DOHH2 (cell line): Measurements from ENCODE around the gene DPH6.

ENCODE experiments used
- H3F3A ChIP-seq: fragments of 200-600 bp; sonication (generic), shearing (Covaris generic); 2 replicates; pipeline ENCODE4 v1.6.0; 2016; ENCODE audit warnings: antibody characterized with exemption, mild to moderate bottlenecking; ENCODE audit not compliant: control insufficient read depth, insufficient read depth
- H3K27ac ChIP-seq: fragments of 200-600 bp; sonication (generic); 2 replicates; pipeline ENCODE4 v1.5.1; 2014; ENCODE audit warnings: low read depth, mild to moderate bottlenecking, low read length, moderate library complexity
- H3K27me3 ChIP-seq: fragments of 200-600 bp; sonication (generic); 2 replicates; pipeline ENCODE4 v1.6.1; 2014; ENCODE audit warnings: mild to moderate bottlenecking, low read length, mixed read lengths; ENCODE audit not compliant: control insufficient read depth
- H3K36me3 ChIP-seq: fragments of 200-600 bp; sonication (generic); 2 replicates; pipeline ENCODE4 v1.6.1; 2014; ENCODE audit warnings: mild to moderate bottlenecking, low read length, moderate library complexity, mixed read lengths; ENCODE audit not compliant: control insufficient read depth
- H3K4me1 ChIP-seq: fragments of 200-600 bp; sonication (generic); 2 replicates; pipeline ENCODE4 v1.6.1; 2014; ENCODE audit warnings: mild to moderate bottlenecking, low read length, mixed read lengths; ENCODE audit not compliant: control insufficient read depth
- H3K4me2 ChIP-seq: fragments of 200-600 bp; sonication (generic); 2 replicates; pipeline ENCODE4 v1.6.0; 2014; ENCODE audit warnings: mild to moderate bottlenecking, low read length, moderate library complexity
- H3K4me3 ChIP-seq: fragments of 200-600 bp; sonication (generic); 2 replicates; pipeline ENCODE4 v1.5.1; 2014; ENCODE audit warnings: mild to moderate bottlenecking, low read length, mixed read lengths
- H3K79me2 ChIP-seq: fragments of 200-600 bp; sonication (generic); 2 replicates; pipeline ENCODE4 v1.6.1; 2014; ENCODE audit warnings: mild to moderate bottlenecking, low read length, mixed read lengths; ENCODE audit not compliant: control insufficient read depth
- H3K9me2 ChIP-seq: fragments of 200-600 bp; sonication (generic); replicated peaks from 2 replicates; pipeline ENCODE4 v1.6.1; 2014; ENCODE audit warnings: mild to moderate bottlenecking, low read length, mixed read lengths; ENCODE audit not compliant: control insufficient read depth
- H3K9me3 ChIP-seq: fragments of 200-600 bp; sonication (generic); 2 replicates; pipeline ENCODE4 v1.6.1; 2014; ENCODE audit warnings: antibody characterized with exemption, low read length, mixed read lengths; ENCODE audit not compliant: control insufficient read depth, insufficient read depth
- H4K20me1 ChIP-seq: fragments of 200-600 bp; sonication (generic); 2 replicates; pipeline ENCODE4 v1.6.0; 2014; ENCODE audit warnings: low read depth, mild to moderate bottlenecking, antibody characterized with exemption, low read length, moderate library complexity; ENCODE audit not compliant: control insufficient read depth, insufficient read depth
- CTCF ChIP-seq: fragments of 200-600 bp; sonication (generic); IDR thresholded peaks from one replicate; pipeline ENCODE4 v1.5.1; 2014; ENCODE audit warnings: antibody characterized with exemption, mild to moderate bottlenecking, low read depth, low read length; ENCODE audit not compliant: poor library complexity, severe bottlenecking
- EZH2phosphoT487 ChIP-seq: fragments of 200-600 bp; sonication (generic); IDR thresholded peaks from 2 replicates; pipeline ENCODE4 v1.6.1; 2017; ENCODE audit warnings: borderline replicate concordance, mild to moderate bottlenecking, antibody characterized with exemption, low read length, moderate library complexity, mixed read lengths

Gene DPH6

DNA sequence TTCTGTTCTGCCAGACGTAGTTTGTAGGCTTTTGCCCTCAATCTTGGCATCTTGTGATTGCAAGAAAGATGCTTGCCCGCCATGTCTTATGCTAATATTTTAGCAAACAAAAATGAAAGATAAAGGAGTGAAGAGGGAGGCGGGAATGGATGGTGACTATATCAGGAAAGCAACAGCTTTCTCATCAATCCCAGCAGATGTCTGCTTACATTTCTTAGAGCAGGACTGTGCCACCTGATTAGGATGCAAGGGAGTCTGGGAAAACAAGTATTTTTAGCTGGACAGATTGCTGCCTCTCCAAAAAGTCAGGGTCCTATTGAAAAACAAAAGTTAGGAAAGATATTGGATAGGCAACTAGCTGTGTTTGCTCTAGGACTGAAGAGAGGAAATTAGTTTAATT lies 34.6 kb upstream of the DPH6 start:
- Histone ChIP-seq H3K27me3 (no peaks in the 10 kb centered on the region), H3K9me2 (no peaks in the 10 kb centered on the region)

GRCh38 chr15:35567392-35567791 lies 21.4 kb upstream of the DPH6 start:
- Histone ChIP-seq H3K27ac (no peak overlapping the region), H3K4me3 (no peak overlapping the region), H3F3A (no peaks in the 10 kb centered on the region), H4K20me1 (no peaks in the 10 kb centered on the region), H3K36me3 (no peaks in the 10 kb centered on the region), H3K9me3 (no peaks in the 10 kb centered on the region), H3K27me3 (no peaks in the 10 kb centered on the region), H3K79me2 (no peaks in the 10 kb centered on the region), H3K4me2 (no peak overlapping the region), H3K4me1 (no peaks in the 10 kb centered on the region), H3K9me2 (no peaks in the 10 kb centered on the region)
- TF ChIP-seq EZH2phosphoT487 (no peak), CTCF (no peak)

More for the DNA sequence above, 34.6 kb upstream of the DPH6 start:
- H3K9me3 ChIP-seq = no peaks in the 10 kb centered on the region
- no peaks in the 10 kb centered on the region for H4K20me1 ChIP-seq
- H3K27ac ChIP-seq = no peak overlapping the region
- no peak overlapping the region for H3K4me2 ChIP-seq
- no peaks in the 10 kb centered on the region for H3K36me3 ChIP-seq
- no peaks in the 10 kb centered on the region for H3K4me1 ChIP-seq
- H3F3A ChIP-seq = no peaks in the 10 kb centered on the region
- H3K79me2 ChIP-seq = no peaks in the 10 kb centered on the region
- TF ChIP-seq EZH2phosphoT487 (no peak), CTCF (no peak)
- H3K4me3 ChIP-seq = no peak overlapping the region

- no peaks in the 10 kb centered on the region for H4K20me1 ChIP-seq
- no peak overlapping the region for H3K4me2 ChIP-seq
- no peaks in the 10 kb centered on the region for H3K27me3 ChIP-seq
- H3K9me2 ChIP-seq = no peaks in the 10 kb centered on the region
- no peaks in the 10 kb centered on the region for H3K4me1 ChIP-seq
- no peaks in the 10 kb centered on the region for H3K36me3 ChIP-seq
- H3K9me3 ChIP-seq = no peaks in the 10 kb centered on the region
- no peaks in the 10 kb centered on the region for H3K79me2 ChIP-seq
- TF ChIP-seq EZH2phosphoT487 = no peak
- no peak for TF ChIP-seq CTCF
- no peak overlapping the region for H3K4me3 ChIP-seq
- H3K27ac ChIP-seq = no peak overlapping the region
- H3F3A ChIP-seq = no peaks in the 10 kb centered on the region
Measured at GRCh38 chr15:35566991-35567390, 21.0 kb upstream of the DPH6 start.

DNA sequence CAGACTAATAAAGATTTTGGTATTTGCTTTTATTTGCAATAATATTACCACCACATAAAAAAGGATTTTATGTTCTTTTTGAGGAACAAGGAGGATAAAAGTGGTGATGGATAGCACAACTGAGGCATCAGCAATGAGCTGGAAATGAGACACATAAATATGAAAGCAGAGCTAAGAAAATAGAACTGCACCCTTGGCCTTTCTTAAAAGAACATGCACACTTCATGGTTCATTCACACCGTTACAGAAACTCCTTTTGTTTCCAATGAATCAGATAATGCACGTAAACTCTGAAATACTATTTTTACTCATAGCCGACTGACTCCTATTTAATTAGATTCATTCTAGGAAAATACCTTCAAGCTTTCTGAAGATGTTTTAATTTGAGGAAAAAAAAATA lies 19.9 kb upstream of the DPH6 start:
- H4K20me1 ChIP-seq = no peaks in the 10 kb centered on the region
- no peaks in the 10 kb centered on the region for H3F3A ChIP-seq
- TF ChIP-seq EZH2phosphoT487 (no peak), CTCF (no peak)

More for the DNA sequence above, 19.9 kb upstream of the DPH6 start:
- H3K9me3 ChIP-seq = no peaks in the 10 kb centered on the region
- H3K27ac ChIP-seq = no peak overlapping the region
- no peaks in the 10 kb centered on the region for H3K4me1 ChIP-seq
- no peak overlapping the region for H3K4me3 ChIP-seq
- H3K36me3 ChIP-seq = no peaks in the 10 kb centered on the region
- no peak overlapping the region for H3K4me2 ChIP-seq
- H3K79me2 ChIP-seq = no peaks in the 10 kb centered on the region
- no peaks in the 10 kb centered on the region for H3K27me3 ChIP-seq
- no peaks in the 10 kb centered on the region for H3K9me2 ChIP-seq
